BLaER1 treated with 17β-estradiol and CSF1 and Interleukin-3, amounts not matched to agents 10 nM and 100 nM (cell line): Measurements from ENCODE around the gene PCDH8.

Experiments used
- H3K27ac ChIP-seq, 11 experiments: shearing (Covaris generic); formaldehyde crosslinking; 2 replicates each; pipeline ENCODE4 v1.8.1; 2022
- H3K27me3 ChIP-seq, 11 experiments: shearing (Covaris generic); formaldehyde crosslinking; 2 replicates each; pipeline ENCODE4 v1.8.1; 2022
- H3K36me3 ChIP-seq, 11 experiments: shearing (Covaris generic); formaldehyde crosslinking; 2 replicates each; pipeline ENCODE4 v1.8.1; 2022
- H3K4me1 ChIP-seq, 10 experiments: shearing (Covaris generic); formaldehyde crosslinking; 2 replicates each; pipeline ENCODE4 v1.8.1; 2022
- H3K4me2 ChIP-seq, 11 experiments: shearing (Covaris generic); formaldehyde crosslinking; 2 replicates each; pipeline ENCODE4 v1.8.1; 2022
- H3K4me3 ChIP-seq, 10 experiments: shearing (Covaris generic); formaldehyde crosslinking; 2 replicates each; pipeline ENCODE4 v1.8.1; 2022
- H3K9ac ChIP-seq, 11 experiments: shearing (Covaris generic); formaldehyde crosslinking; 2 replicates each; pipeline ENCODE4 v1.8.1; 2022
- H3K9me3 ChIP-seq, 11 experiments: shearing (Covaris generic); formaldehyde crosslinking; replicated peaks in 1 of 11; 2 replicates each; pipeline ENCODE4 v1.8.1; 2022
- H4K20me1 ChIP-seq, 11 experiments: shearing (Covaris generic); formaldehyde crosslinking; 2 replicates each; pipeline ENCODE4 v1.8.1; 2022
- Cebpa-rat ChIP-seq, 11 experiments: shearing (Covaris generic); IDR thresholded peaks; 2 replicates each; pipeline ENCODE4 v1.8.1; 2022

PCDH8 gene

GRCh38 chr13:52846567-52847321 lies 1.7 kb downstream of the PCDH8 start:
- Histone ChIP-seq H3K4me1 (peaks cover 0 to 7% (median 3%) of the 10 kb centered on the region in 10 experiments; a peak in 5 of 20 replicates), H3K4me2 (no peak overlapping the region), H3K9me3 (peaks cover 35 to 70% (median 50%) of the 10 kb centered on the region in 11 experiments), H3K36me3 (no peaks in the 10 kb centered on the region), H3K4me3 (peak overlapping the region in 1 of 10 experiments; percentile 3; a peak in 2 of 20 replicates), H3K27me3 (0 out of 22 replicates have a peak, but pooled peaks cover 0 to 5% (median 0%) of the 10 kb centered on the region in 11 experiments), H4K20me1 (no peaks in the 10 kb centered on the region; a peak in 1 of 22 replicates), H3K9ac (no peak overlapping the region), H3K27ac (no peak overlapping the region)
- TF ChIP-seq Cebpa-rat (IDR thresholded peaks at IDR 0.05), result no peak

GRCh38 chr13:52845766-52846566 lies 2.5 kb downstream of the PCDH8 start:
- Histone ChIP-seq H3K27ac (no peak overlapping the region), H3K4me2 (no peak overlapping the region), H3K4me1 (peaks cover 0 to 7% (median 0%) of the 10 kb centered on the region in 10 experiments; a peak in 2 of 20 replicates), H3K4me3 (peak overlapping the region in 1 of 10 experiments; percentile 3; a peak in 1 of 20 replicates), H3K9me3 (peaks cover 35 to 63% (median 49%) of the 10 kb centered on the region in 11 experiments), H4K20me1 (no peaks in the 10 kb centered on the region; a peak in 1 of 22 replicates), H3K36me3 (no peaks in the 10 kb centered on the region), H3K27me3 (0 out of 22 replicates have a peak, but pooled peaks cover 0 to 5% (median 0%) of the 10 kb centered on the region in 11 experiments), H3K9ac (no peak overlapping the region)
- TF ChIP-seq Cebpa-rat (IDR thresholded peaks at IDR 0.05), result no peak

- Histone ChIP-seq H3K9me3 (peaks cover 35 to 56% (median 42%) of the 10 kb centered on the region in 11 experiments), H3K4me3 (no peak overlapping the region), H3K9ac (no peak overlapping the region), H3K4me1 (peaks cover 0 to 7% (median 0%) of the 10 kb centered on the region in 10 experiments; a peak in 2 of 20 replicates), H3K36me3 (no peaks in the 10 kb centered on the region), H4K20me1 (no peaks in the 10 kb centered on the region; a peak in 1 of 22 replicates), H3K27ac (no peak overlapping the region), H3K4me2 (no peak overlapping the region), H3K27me3 (0 out of 22 replicates have a peak, but pooled peaks cover 0 to 5% (median 0%) of the 10 kb centered on the region in 11 experiments)
- no peak for TF ChIP-seq Cebpa-rat (IDR thresholded peaks at IDR 0.05)
These were observed 3.1 kb downstream of the PCDH8 start for GRCh38 chr13:52845334-52845761.

- H3K4me2 ChIP-seq, result no peak overlapping the region
- TF ChIP-seq Cebpa-rat (IDR thresholded peaks at IDR 0.05), result no peak
- H3K9me3 ChIP-seq, result peaks cover 35 to 54% (median 40%) of the 10 kb centered on the region in 11 experiments
- H3K27me3 ChIP-seq, result no peaks in the 10 kb centered on the region
- H3K27ac ChIP-seq, result no peak overlapping the region
- no peak overlapping the region for H3K9ac ChIP-seq
- H3K36me3 ChIP-seq, result no peaks in the 10 kb centered on the region
- no peak overlapping the region for H3K4me3 ChIP-seq
- peaks cover 0 to 7% (median 0%) of the 10 kb centered on the region in 10 experiments; a peak in 2 of 20 replicates for H3K4me1 ChIP-seq
- no peaks in the 10 kb centered on the region; a peak in 1 of 22 replicates for H4K20me1 ChIP-seq
These were observed 3.6 kb downstream of the PCDH8 start for GRCh38 chr13:52844836-52845235.

- no peak for TF ChIP-seq Cebpa-rat (IDR thresholded peaks at IDR 0.05)
- H3K9ac ChIP-seq, result no peak overlapping the region
These were observed 6.0 kb downstream of the PCDH8 start for GRCh38 chr13:52842441-52842840.

GRCh38 chr13:52840066-52840465 lies 8.4 kb downstream of the PCDH8 start:
- Histone ChIP-seq H3K36me3 (no peaks in the 10 kb centered on the region), H3K4me3 (no peak overlapping the region), H3K4me1 (peaks cover 6 to 17% (median 10%) of the 10 kb centered on the region in 10 experiments; a peak in 18 of 20 replicates), H3K27me3 (no peaks in the 10 kb centered on the region), H4K20me1 (no peaks in the 10 kb centered on the region), H3K4me2 (no peak overlapping the region), H3K27ac (no peak overlapping the region), H3K9ac (no peak overlapping the region), H3K9me3 (peaks cover 0 to 6% (median under 1%) of the 10 kb centered on the region in 11 experiments; a peak in 9 of 22 replicates)
- no peak for TF ChIP-seq Cebpa-rat (IDR thresholded peaks at IDR 0.05)

More at GRCh38 chr13:52842441-52842840, 6.0 kb downstream of the PCDH8 start:
- no peak overlapping the region for H3K4me3 ChIP-seq
- peaks cover 21 to 30% (median 24%) of the 10 kb centered on the region in 11 experiments for H3K9me3 ChIP-seq
- no peaks in the 10 kb centered on the region for H3K36me3 ChIP-seq
- no peaks in the 10 kb centered on the region for H3K27me3 ChIP-seq
- peaks cover 0 to 7% (median 0%) of the 10 kb centered on the region in 10 experiments; a peak in 2 of 20 replicates for H3K4me1 ChIP-seq
- no peaks in the 10 kb centered on the region for H4K20me1 ChIP-seq
- no peak overlapping the region for H3K4me2 ChIP-seq
- H3K27ac ChIP-seq, result no peak overlapping the region

- TF ChIP-seq Cebpa-rat (IDR thresholded peaks at IDR 0.05), result no peak
- Histone ChIP-seq H3K9me3 (no peaks in the 10 kb centered on the region), H3K9ac (no peak overlapping the region), H3K36me3 (no peaks in the 10 kb centered on the region), H3K27me3 (no peaks in the 10 kb centered on the region), H3K4me1 (peaks cover 6 to 20% (median 13%) of the 10 kb centered on the region in 10 experiments; a peak in 18 of 20 replicates), H3K4me2 (no peak overlapping the region), H3K27ac (no peak overlapping the region), H3K4me3 (no peak overlapping the region), H4K20me1 (no peaks in the 10 kb centered on the region)
These were observed 9.9 kb downstream of the PCDH8 start for GRCh38 chr13:52838433-52839107.

- H3K27ac ChIP-seq, result no peak overlapping the region
- no peak for TF ChIP-seq Cebpa-rat (IDR thresholded peaks at IDR 0.05)
- H3K4me3 ChIP-seq, result no peak overlapping the region
- no peaks in the 10 kb centered on the region for H4K20me1 ChIP-seq
- no peak overlapping the region for H3K4me2 ChIP-seq
- no peak overlapping the region for H3K9ac ChIP-seq
- H3K27me3 ChIP-seq, result no peaks in the 10 kb centered on the region
- peaks cover 6 to 20% (median 13%) of the 10 kb centered on the region in 10 experiments; a peak in 18 of 20 replicates for H3K4me1 ChIP-seq
- H3K9me3 ChIP-seq, result no peaks in the 10 kb centered on the region
- no peaks in the 10 kb centered on the region for H3K36me3 ChIP-seq
These were observed 10.6 kb downstream of the PCDH8 start for GRCh38 chr13:52837850-52838249.
